Retinal pigment epithelial cell (primary cell): ENCODE measurements around the gene SHROOM1.

ENCODE experiments used
- DNase-seq: peaks from one replicate; pipeline ENCODE4 v3.0.0-alpha.2; 2010; ENCODE audit warnings: low read depth
- H3K4me3 ChIP-seq: 2 replicates; pipeline ENCODE4 v1.5.1; 2011; ENCODE audit warnings: mild to moderate bottlenecking, low read length, control low read depth, moderate library complexity
- TF ChIP-seq, protein P1 (sequence below): conservative IDR thresholded peaks from 2 replicates; pipeline ENCODE4 v1.5.1; 2011; ENCODE audit warnings: low read depth, low read length, control low read depth, inconsistent platforms

SHROOM1 gene, protein sequence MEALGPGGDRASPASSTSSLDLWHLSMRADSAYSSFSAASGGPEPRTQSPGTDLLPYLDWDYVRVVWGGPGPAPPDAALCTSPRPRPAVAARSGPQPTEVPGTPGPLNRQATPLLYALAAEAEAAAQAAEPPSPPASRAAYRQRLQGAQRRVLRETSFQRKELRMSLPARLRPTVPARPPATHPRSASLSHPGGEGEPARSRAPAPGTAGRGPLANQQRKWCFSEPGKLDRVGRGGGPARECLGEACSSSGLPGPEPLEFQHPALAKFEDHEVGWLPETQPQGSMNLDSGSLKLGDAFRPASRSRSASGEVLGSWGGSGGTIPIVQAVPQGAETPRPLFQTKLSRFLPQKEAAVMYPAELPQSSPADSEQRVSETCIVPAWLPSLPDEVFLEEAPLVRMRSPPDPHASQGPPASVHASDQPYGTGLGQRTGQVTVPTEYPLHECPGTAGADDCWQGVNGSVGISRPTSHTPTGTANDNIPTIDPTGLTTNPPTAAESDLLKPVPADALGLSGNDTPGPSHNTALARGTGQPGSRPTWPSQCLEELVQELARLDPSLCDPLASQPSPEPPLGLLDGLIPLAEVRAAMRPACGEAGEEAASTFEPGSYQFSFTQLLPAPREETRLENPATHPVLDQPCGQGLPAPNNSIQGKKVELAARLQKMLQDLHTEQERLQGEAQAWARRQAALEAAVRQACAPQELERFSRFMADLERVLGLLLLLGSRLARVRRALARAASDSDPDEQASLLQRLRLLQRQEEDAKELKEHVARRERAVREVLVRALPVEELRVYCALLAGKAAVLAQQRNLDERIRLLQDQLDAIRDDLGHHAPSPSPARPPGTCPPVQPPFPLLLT

DNA sequence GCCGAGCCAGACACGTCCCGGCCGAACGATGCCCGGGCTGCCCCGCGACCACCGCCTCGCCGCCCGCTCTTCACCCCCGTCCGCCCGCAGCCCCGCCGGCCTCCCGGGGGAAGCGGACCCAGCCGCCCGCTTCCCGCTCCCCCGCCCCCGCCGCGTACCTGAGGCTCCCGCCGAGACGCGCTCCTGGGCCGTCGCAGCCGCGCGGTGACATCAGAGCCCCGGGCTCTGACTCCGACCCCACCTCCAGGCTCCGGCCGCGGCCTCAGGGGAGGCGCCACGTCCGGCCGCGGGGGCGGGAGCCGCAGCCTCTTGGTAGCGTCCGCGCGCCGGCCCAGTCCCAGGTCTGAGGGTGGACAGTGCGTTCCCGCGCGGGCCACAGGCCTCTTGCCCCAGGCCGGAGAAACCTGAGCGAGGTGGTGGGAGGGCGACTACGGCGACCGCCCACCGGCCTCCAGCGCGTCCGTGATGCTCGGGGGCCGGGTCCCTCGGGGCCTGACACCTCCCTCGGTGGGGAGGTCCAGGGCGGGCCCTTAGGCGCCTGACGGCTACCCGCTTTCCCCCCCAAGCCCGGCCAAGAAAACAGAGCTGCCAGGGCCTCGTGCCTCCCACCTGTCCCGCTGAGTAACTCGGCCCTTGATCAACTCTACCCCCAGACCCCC, at the start of gene SHROOM1:
Gene SHROOM1, minus strand, starts transcription at position 212 of the 659 bp plus-strand sequence. CDS start 4,507 bp downstream, outside the sequence.
- H3K4me3 ChIP-seq: peak within 1 kb of the TSS; percentile 57
- no peak for DNase-seq
- TF ChIP-seq, protein P1, sequence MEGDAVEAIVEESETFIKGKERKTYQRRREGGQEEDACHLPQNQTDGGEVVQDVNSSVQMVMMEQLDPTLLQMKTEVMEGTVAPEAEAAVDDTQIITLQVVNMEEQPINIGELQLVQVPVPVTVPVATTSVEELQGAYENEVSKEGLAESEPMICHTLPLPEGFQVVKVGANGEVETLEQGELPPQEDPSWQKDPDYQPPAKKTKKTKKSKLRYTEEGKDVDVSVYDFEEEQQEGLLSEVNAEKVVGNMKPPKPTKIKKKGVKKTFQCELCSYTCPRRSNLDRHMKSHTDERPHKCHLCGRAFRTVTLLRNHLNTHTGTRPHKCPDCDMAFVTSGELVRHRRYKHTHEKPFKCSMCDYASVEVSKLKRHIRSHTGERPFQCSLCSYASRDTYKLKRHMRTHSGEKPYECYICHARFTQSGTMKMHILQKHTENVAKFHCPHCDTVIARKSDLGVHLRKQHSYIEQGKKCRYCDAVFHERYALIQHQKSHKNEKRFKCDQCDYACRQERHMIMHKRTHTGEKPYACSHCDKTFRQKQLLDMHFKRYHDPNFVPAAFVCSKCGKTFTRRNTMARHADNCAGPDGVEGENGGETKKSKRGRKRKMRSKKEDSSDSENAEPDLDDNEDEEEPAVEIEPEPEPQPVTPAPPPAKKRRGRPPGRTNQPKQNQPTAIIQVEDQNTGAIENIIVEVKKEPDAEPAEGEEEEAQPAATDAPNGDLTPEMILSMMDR: no peak

- no peak overlapping the region for H3K4me3 ChIP-seq
- TF ChIP-seq, protein P1: no peak
- no peak for DNase-seq
These were observed 47.5 kb upstream of the SHROOM1 start for GRCh38 chr5:132877938-132878337.

DNA sequence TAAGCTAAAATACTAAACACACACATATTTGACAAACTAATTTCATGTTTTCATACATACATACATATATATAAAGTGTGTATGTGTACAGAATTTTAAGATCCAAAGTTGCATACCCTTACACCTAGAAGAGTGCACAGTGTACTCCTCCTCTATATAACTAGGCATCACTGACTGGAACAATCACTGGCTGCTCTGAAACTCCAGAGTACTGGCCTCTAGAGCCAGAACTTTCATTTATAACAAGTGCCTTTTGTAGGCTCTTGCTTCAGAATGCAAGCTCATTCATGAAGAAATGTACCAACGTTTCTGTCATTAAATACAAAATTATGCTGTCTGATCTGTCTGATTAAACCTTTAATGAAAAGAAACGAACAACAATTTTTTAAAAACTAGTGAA, 47.0 kb upstream of the SHROOM1 start:
- DNase-seq: no peak
- TF ChIP-seq, protein P1: no peak
- no peak overlapping the region for H3K4me3 ChIP-seq

DNA sequence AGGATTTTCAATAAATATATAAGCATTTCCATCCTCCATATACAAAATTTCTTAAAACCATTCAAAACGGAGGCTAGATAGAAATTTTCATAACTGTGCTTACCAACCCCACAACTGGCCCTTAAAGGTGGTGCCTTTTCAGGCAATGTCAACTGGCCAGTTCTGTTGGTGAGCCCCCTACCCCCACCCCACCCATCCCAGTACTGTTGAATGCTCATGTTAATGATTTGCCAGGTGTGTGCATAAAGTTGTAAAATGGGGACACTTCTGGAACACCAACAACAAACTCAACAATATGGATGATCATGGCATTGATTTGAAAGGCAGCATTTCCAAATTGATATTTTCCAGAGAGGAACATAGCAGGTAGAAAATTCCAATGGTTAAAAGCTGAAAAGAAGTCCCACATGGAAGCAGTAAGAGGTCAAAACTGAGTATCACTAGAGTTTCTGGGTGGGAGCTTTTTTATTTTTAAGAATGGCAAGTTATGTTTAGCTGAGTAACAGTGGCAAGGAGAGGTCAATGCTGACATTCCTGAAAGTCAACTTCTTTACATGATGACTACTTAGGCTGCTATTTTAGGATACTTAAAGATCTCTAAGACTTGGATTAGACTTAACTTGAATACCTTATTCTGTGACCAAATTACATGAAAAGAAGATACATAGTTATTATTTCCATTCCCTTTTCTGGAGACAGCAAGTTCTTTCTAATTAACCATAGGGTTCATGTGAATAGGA, 45.7 kb upstream of the SHROOM1 start:
- no peak for DNase-seq
- TF ChIP-seq, protein P1: no peak
- no peak overlapping the region for H3K4me3 ChIP-seq

- H3K4me3 ChIP-seq: no peak overlapping the region
- TF ChIP-seq, protein P1: no peak
- no peak for DNase-seq
These were observed 43.5 kb upstream of the SHROOM1 start for GRCh38 chr5:132873930-132874271.

GRCh38 chr5:132873119-132873929, 42.9 kb upstream of the SHROOM1 start, which contains the start of gene LEAP2:
Gene LEAP2, plus strand, starts transcription at chr5:132873668. Its CDS starts 27 bp downstream, at chr5:132873695.
- H3K4me3 ChIP-seq: no peak within 1 kb of the TSS
- no peak for DNase-seq

More at GRCh38 chr5:132873119-132873929, 42.9 kb upstream of the SHROOM1 start, which contains the start of gene LEAP2:
- TF ChIP-seq, protein P1: no peak
